Neural crest cell (in vitro differentiated cells): Measurements from ENCODE around the gene IFT22. TPM values are rescaled to one million over a fixed set of nuclear protein-coding genes. Genes with fewer than 3 reads are reported as not detected.
A peak's percentile ranks its signal among the peaks of the same experiment; 100 is the strongest.

Experiments
- DNase-seq: peaks from one replicate; pipeline ENCODE4 v3.0.0; 2021; ENCODE audit warnings: low read depth, mixed read lengths, low spot score
- H3K27ac Mint-ChIP-seq: one replicate; pipeline ENCODE4 v1.8.0; 2021; ENCODE audit warnings: mild to moderate bottlenecking, mixed read lengths; ENCODE audit not compliant: unreplicated experiment
- H3K27me3 Mint-ChIP-seq: 2 replicates; pipeline ENCODE4 v1.8.0; 2021; ENCODE audit warnings: low read depth, mild to moderate bottlenecking, mixed read lengths
- H3K36me3 Mint-ChIP-seq: 2 replicates; pipeline ENCODE4 v1.8.0; 2021; ENCODE audit warnings: low read depth, mild to moderate bottlenecking, mixed read lengths
- H3K4me1 Mint-ChIP-seq: 2 replicates; pipeline ENCODE4 v1.8.0; 2021; ENCODE audit warnings: mixed read lengths
- H3K4me3 Mint-ChIP-seq: one replicate; pipeline ENCODE4 v1.8.0; 2021; ENCODE audit warnings: mild to moderate bottlenecking, mixed read lengths
- H3K9me3 Mint-ChIP-seq: 2 replicates; pipeline ENCODE4 v1.8.0; 2021; ENCODE audit warnings: mixed read lengths
- CTCF ChIP-seq: fragments of 200-600 bp; sonication (generic); conservative IDR thresholded peaks from 2 replicates; pipeline ENCODE4 v1.5.0; 2021; ENCODE audit warnings: antibody characterized with exemption, mild to moderate bottlenecking
- total RNA-seq: library from RNA; stranded (reverse); gene quantifications from 2 replicates; pipeline ENCODE4 v1.2.1, GENCODE V29; 2021

IFT22 gene
- total RNA-seq, 1 donor from 2014 or later = 48.0 TPM

- Mint-ChIP-seq H3K4me3 (no peak overlapping the region), H3K9me3 (no peaks in the 10 kb centered on the region), H3K4me1 (no peaks in the 10 kb centered on the region), H3K36me3 (no peaks in the 10 kb centered on the region), H3K27me3 (no peaks in the 10 kb centered on the region), H3K27ac (no peak overlapping the region)
- TF ChIP-seq CTCF = no peak
- no peak for DNase-seq
Observed at GRCh38 chr7:101328159-101328558, 6.5 kb upstream of the IFT22 start.

GRCh38 chr7:101319401-101319800 lies 2.2 kb downstream of the IFT22 start:
- Mint-ChIP-seq H3K36me3 (peaks cover 13% of the 10 kb centered on the region), H3K9me3 (no peaks in the 10 kb centered on the region)

GRCh38 chr7:101315336-101315735 lies 6.3 kb downstream of the IFT22 start:
- DNase-seq = peak; percentile 61

More at GRCh38 chr7:101319401-101319800, 2.2 kb downstream of the IFT22 start:
- Mint-ChIP-seq H3K27me3 (no peaks in the 10 kb centered on the region), H3K27ac (no peak overlapping the region), H3K4me1 (peaks cover 20% of the 10 kb centered on the region), H3K4me3 (no peak overlapping the region)
- no peak for TF ChIP-seq CTCF
- DNase-seq = no peak

GRCh38 chr7:101308245-101309085 lies 13.1 kb downstream of the IFT22 start:
- H3K4me1 Mint-ChIP-seq = peaks cover 13% of the 10 kb centered on the region
- peaks cover 38% of the 10 kb centered on the region for H3K27me3 Mint-ChIP-seq
- peak overlapping the region; percentile 95 for H3K27ac Mint-ChIP-seq
- peak; percentile 37 for TF ChIP-seq CTCF
- H3K36me3 Mint-ChIP-seq = peaks cover 30% of the 10 kb centered on the region
- peak overlapping the region; percentile 93 for H3K4me3 Mint-ChIP-seq
- DNase-seq = peak; percentile 49
- H3K9me3 Mint-ChIP-seq = peaks cover 11% of the 10 kb centered on the region

More at GRCh38 chr7:101315336-101315735, 6.3 kb downstream of the IFT22 start:
- H3K4me3 Mint-ChIP-seq = peak overlapping the region; percentile 36
- H3K4me1 Mint-ChIP-seq = no peaks in the 10 kb centered on the region
- H3K36me3 Mint-ChIP-seq = peaks cover 30% of the 10 kb centered on the region
- H3K9me3 Mint-ChIP-seq = peaks cover 8% of the 10 kb centered on the region
- TF ChIP-seq CTCF = peak; percentile 78
- no peak overlapping the region for H3K27ac Mint-ChIP-seq
- H3K27me3 Mint-ChIP-seq = peaks cover 2% of the 10 kb centered on the region

- Mint-ChIP-seq H3K9me3 (peaks cover 9% of the 10 kb centered on the region), H3K4me3 (peak overlapping the region; percentile 78), H3K27ac (no peak overlapping the region), H3K4me1 (peaks cover 13% of the 10 kb centered on the region), H3K27me3 (peaks cover 54% of the 10 kb centered on the region), H3K36me3 (peaks cover 24% of the 10 kb centered on the region)
- DNase-seq = no peak
- TF ChIP-seq CTCF = no peak
Observed at GRCh38 chr7:101306307-101306706, 15.3 kb downstream of the IFT22 start.
